ENCODE measurements around the gene ADGRG3. TPM values are rescaled to one million over a fixed set of nuclear protein-coding genes. Genes with fewer than 3 reads are reported as not detected.
A peak's percentile ranks its signal among the peaks of the same experiment; 100 is the strongest.

ADGRG3 gene
- total RNA-seq, 1 donor from 2014 or later, result not detected

GRCh38 chr16:57735755-57736418 is 67.8 kb downstream of the ADGRG3 start, which contains the start of gene KATNB1:
Gene KATNB1, plus strand, starts transcription at chr16:57735770. Its CDS starts 1,474 bp downstream, at chr16:57737244.
- Mint-ChIP-seq H3K4me3 (peak within 1 kb of the TSS; percentile 98), H3K36me3 (ENCODE audit: low read depth) (peaks cover 2% of the 10 kb centered on the region), H3K27ac (ENCODE audit: unreplicated experiment) (peak within 1 kb of the TSS; percentile 97), H3K4me1 (peaks cover 23% of the 10 kb centered on the region), H3K9me3 (peaks cover 2% of the 10 kb centered on the region), H3K27me3 (ENCODE audit: low read depth) (no peaks in the 10 kb centered on the region)
- DNase-seq (ENCODE audit: low read depth, low spot score), result peak; percentile 25
- TF ChIP-seq CTCF (conservative IDR thresholded peaks at IDR 0.05), result no peak

- Mint-ChIP-seq H3K9me3 (peaks cover 2% of the 10 kb centered on the region), H3K27ac (ENCODE audit: unreplicated experiment) (peak overlapping the region; percentile 95), H3K4me3 (peak overlapping the region; percentile 98), H3K27me3 (ENCODE audit: low read depth) (no peaks in the 10 kb centered on the region), H3K4me1 (peaks cover 23% of the 10 kb centered on the region), H3K36me3 (ENCODE audit: low read depth) (peaks cover 2% of the 10 kb centered on the region)
- peak; percentile 41 for TF ChIP-seq CTCF (conservative IDR thresholded peaks at IDR 0.05)
- no peak for DNase-seq (ENCODE audit: low read depth, low spot score)
These were observed 68.6 kb downstream of the ADGRG3 start for GRCh38 chr16:57736419-57737351.

DNA sequence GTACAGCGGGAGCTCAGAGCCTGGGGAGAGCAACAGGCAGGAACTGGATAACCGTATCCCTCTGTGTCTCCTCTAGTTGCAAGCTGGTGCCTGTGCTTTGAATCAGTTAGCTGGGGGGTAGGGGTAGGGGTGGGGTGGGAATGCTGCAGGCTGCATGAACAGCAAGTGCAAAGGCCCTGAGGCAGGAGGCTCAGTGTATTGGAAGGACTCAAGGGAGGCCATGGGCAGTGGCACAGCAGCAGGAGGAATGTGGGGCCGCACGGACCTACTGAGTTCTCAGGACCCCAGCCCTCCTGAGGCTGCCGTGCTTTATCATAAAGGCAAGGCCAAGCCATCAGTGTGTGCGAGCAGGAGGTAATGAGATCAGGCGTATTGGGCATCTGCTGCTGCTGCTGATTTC is 70.7 kb downstream of the ADGRG3 start:
- DNase-seq (ENCODE audit: low read depth, low spot score), result no peak
- peaks cover 23% of the 10 kb centered on the region for H3K4me1 Mint-ChIP-seq
- TF ChIP-seq CTCF (conservative IDR thresholded peaks at IDR 0.05), result no peak
- H3K9me3 Mint-ChIP-seq, result no peaks in the 10 kb centered on the region
- H3K36me3 Mint-ChIP-seq (ENCODE audit: low read depth), result no peaks in the 10 kb centered on the region
- H3K27ac Mint-ChIP-seq (ENCODE audit: unreplicated experiment), result no peak overlapping the region
- H3K4me3 Mint-ChIP-seq, result no peak overlapping the region
- H3K27me3 Mint-ChIP-seq (ENCODE audit: low read depth), result no peaks in the 10 kb centered on the region

Other genes with a start within 250 kb of the ADGRG3 start
- gene CIAPIN1, start 220.9 kb upstream of the ADGRG3 start, total RNA-seq, result 97.2 and 103 TPM in 2 replicates
- 41.7 and 46.8 TPM in 2 replicates for gene COQ9, start 220.8 kb upstream of the ADGRG3 start, total RNA-seq
- 74.0 and 77.5 TPM in 2 replicates for gene POLR2C, start 205.6 kb upstream of the ADGRG3 start, total RNA-seq
- gene DOK4, start 181.8 kb upstream of the ADGRG3 start, total RNA-seq, result 20.4 and 22.7 TPM in 2 replicates
- gene CCDC102A, start 131.7 kb upstream of the ADGRG3 start, total RNA-seq, result 6.4 and 8.6 TPM in 2 replicates
- 0.07 TPM in 2 replicates for gene ADGRG5, start 125.7 kb upstream of the ADGRG3 start, total RNA-seq
- gene ADGRG1, start 39.7 kb upstream of the ADGRG3 start, total RNA-seq, result 56.6 and 58.5 TPM in 2 replicates
- gene DRC7, start 26.5 kb downstream of the ADGRG3 start, total RNA-seq, result 0.16 and 0.32 TPM in 2 replicates
- gene KATNB1, start 67.5 kb downstream of the ADGRG3 start, total RNA-seq, result 42.1 and 47.4 TPM in 2 replicates
- gene KIFC3, start 134.2 kb downstream of the ADGRG3 start, total RNA-seq, result 25.1 TPM in 2 replicates